HG03460 (cell line): Measurements from ENCODE around the gene HSPE1.

Experiments used
- ATAC-seq: cut with Tn5 transposase; IDR thresholded peaks from one replicate; pipeline ENCODE4 v1.9.1; 2021; ENCODE audit not compliant: unreplicated experiment

Gene HSPE1

GRCh38 chr2:197498235-197498936 is 1.8 kb upstream of the HSPE1 start:
- no peak for ATAC-seq

GRCh38 chr2:197498937-197499593 is 1.1 kb upstream of the HSPE1 start:
- ATAC-seq = peak; percentile 29

GRCh38 chr2:197500503-197501131 is 438 bp downstream of the HSPE1 start:
- peak; percentile 6 for ATAC-seq

GRCh38 chr2:197502201-197502600 is 2.0 kb downstream of the HSPE1 start:
- ATAC-seq = no peak

GRCh38 chr2:197502685-197503084 is 2.5 kb downstream of the HSPE1 start:
- ATAC-seq = no peak

GRCh38 chr2:197504000-197504399 is 3.8 kb downstream of the HSPE1 start:
- no peak for ATAC-seq

- no peak for ATAC-seq
Measured at GRCh38 chr2:197504512-197504911, 4.3 kb downstream of the HSPE1 start.

GRCh38 chr2:197506658-197507057 is 6.5 kb downstream of the HSPE1 start:
- no peak for ATAC-seq

- ATAC-seq = no peak
Measured at GRCh38 chr2:197513915-197514314, 13.7 kb downstream of the HSPE1 start.

- no peak for ATAC-seq
Measured at GRCh38 chr2:197514754-197515153, 14.6 kb downstream of the HSPE1 start.

- peak; percentile 12 for ATAC-seq
Measured at GRCh38 chr2:197515315-197515738, 15.1 kb downstream of the HSPE1 start.

- ATAC-seq = peak; percentile 91
Measured at GRCh38 chr2:197515739-197516392, 15.7 kb downstream of the HSPE1 start, which contains the start of gene MOB4. Gene MOB4, plus strand, starts transcription at chr2:197516066. Its CDS starts 21 bp downstream, at chr2:197516087.

- ATAC-seq = peak; percentile 19
Measured at GRCh38 chr2:197516393-197516761, 16.2 kb downstream of the HSPE1 start.

- ATAC-seq = no peak
Measured at GRCh38 chr2:197517150-197517549, 17.0 kb downstream of the HSPE1 start.

- no peak for ATAC-seq
Measured at GRCh38 chr2:197538412-197538811, 38.2 kb downstream of the HSPE1 start.

GRCh38 chr2:197539734-197540133 is 39.6 kb downstream of the HSPE1 start:
- ATAC-seq = no peak

- no peak for ATAC-seq
Measured at GRCh38 chr2:197543206-197543605, 43.0 kb downstream of the HSPE1 start.

GRCh38 chr2:197547163-197547900 is 47.2 kb downstream of the HSPE1 start:
- no peak for ATAC-seq

- no peak for ATAC-seq
Measured at GRCh38 chr2:197548582-197548981, 48.4 kb downstream of the HSPE1 start.

GRCh38 chr2:197551260-197551659 is 51.1 kb downstream of the HSPE1 start:
- peak; percentile 77 for ATAC-seq
